ENCODE measurements around the gene ESPN.
"Not testable (repeated sequence)": the region's sequence is repeated elsewhere in the genome, so short reads cannot be mapped to it uniquely, and the experiment has no call there.

The ESPN gene

GRCh38 chr1:6485168-6486101 is 60.9 kb downstream of the ESPN start:
- DNase-seq (ENCODE audit: low read depth in 2 of 2), result no peak

DNA sequence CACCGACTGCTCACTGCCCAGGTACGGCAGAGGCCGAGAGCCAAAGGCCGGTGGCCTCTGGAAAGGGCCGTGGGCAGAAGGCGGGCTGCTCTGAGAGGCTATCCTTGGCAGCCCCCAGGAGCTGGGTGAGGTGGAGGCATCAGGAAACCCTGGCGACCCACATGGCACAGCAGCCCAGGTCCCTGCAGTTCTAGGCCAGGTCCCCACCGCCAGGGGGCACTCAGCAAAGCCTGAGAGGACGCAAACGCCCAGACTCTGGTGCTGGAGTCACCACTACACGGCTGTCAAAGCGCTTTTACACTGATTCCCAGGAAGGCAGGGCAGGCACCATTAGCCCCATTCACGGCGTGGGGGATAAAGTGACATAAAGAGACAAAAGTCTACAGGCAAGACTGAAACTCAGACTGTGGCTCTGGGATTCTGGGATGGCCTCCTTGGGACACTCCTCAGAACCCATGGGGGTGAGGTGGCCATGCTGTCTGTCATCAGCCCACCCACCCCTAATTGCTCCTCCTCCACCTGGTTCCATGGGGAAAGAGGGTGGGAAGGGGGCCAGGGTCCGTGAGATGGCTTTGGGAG is 61.9 kb downstream of the ESPN start:
- peak; percentile 71 to 80 for DNase-seq (ENCODE audit: low read depth in 2 of 2)

- DNase-seq (ENCODE audit: low read depth in 2 of 2), result no peak
These were observed 63.4 kb downstream of the ESPN start for GRCh38 chr1:6487804-6488484.

- DNase-seq (ENCODE audit: low read depth in 2 of 2), result no peak
These were observed 64.2 kb downstream of the ESPN start for GRCh38 chr1:6488602-6489382.

- DNase-seq (ENCODE audit: low read depth in 2 of 2), result no peak
These were observed 64.8 kb downstream of the ESPN start for GRCh38 chr1:6489383-6489765.

- peak; percentile 48 to 59 for DNase-seq (ENCODE audit: low read depth in 2 of 2)
These were observed 65.2 kb downstream of the ESPN start for GRCh38 chr1:6489799-6490180.

DNA sequence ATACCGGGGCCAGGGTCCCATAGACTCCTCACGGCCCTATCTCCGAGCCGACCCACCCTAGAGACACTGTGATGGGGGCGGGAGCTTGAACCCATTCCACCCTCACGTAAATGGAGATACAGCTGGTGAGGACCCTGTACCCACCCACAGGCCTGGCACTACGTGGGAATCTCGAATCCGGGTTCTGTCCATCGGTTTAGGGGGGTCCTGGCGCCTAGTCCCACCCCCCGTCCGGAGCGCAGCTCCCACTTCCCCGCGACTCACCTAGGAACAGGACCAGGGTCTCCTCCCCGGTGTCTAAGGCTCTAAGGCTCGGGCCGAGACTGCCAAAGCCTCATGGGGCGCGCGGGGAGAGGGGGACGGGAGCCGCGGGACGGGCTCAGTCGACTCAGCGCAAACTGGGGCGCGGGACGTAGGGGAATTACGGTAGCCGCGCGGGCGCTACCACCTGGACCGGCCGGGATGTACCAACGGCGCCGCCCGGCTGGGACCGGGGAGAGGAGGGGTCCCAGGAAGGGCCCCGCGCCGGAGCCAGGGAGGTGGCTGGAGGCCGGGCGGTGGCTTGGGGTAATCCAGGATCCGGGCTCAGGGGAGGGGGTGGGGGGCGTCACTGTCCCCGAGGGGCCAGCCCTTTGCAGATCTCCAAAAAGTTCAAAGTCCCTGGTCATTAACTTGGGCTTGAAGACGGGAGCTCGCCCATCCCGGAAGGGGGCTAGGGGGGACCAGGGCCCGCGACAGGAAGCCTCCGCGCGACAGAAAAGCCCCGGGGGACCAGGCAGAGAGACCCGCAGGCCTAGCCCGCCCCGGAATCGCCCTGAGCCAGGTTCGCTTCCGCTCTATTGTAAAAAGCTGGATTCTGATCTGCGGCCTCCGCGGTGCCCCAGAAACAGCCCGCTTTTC is 65.9 kb downstream of the ESPN start:
- DNase-seq (ENCODE audit: low read depth in 2 of 2), result no peak

DNA sequence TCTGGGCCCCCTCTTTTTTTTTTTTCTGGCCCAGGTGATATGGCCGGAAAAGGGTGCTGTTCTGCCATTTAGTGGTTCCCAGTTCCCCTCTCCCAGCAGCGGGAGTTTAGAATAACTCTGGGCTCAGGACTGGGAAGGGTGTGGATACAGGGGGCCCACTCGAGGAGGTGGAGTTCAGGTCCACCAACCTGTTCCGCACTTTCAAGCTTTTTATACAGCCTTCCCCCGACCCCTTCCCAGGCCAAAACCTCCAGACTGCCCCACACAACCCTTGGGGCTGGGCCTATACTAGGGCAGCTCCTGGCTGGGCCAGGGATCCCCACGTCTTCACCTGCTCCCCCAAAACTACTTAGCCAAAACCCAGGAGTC is 66.5 kb downstream of the ESPN start:
- DNase-seq (ENCODE audit: low read depth in 2 of 2), result no peak

DNA sequence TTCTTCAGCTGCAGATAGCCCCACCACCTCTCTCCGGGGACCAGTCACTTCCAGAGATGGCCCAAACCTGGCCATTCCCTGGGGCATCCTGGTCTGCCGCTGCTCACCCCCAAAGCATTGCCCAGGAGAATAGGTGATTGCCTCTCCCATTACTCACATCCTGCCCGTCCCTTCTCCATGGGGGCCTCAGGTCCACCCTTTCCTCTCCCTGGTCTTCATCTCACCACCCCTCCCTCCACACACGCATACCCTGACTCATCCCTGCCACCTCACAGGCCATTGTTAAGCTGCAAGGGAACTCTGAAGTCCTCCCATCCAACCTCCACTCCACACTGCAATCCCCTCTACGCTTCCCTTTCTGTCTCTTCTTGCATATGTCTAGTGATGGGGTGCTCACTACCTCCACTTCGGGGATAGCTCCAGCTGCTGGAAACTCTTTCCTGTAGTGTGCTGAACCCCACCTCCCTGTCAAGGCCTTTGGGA is 66.9 kb downstream of the ESPN start, which contains the start of gene PLEKHG5:
Gene PLEKHG5 (minus strand): TSS at position 188 of the 483 bp plus-strand sequence. CDS start 14,096 bp downstream, outside the sequence.
- no peak for DNase-seq (ENCODE audit: low read depth in 2 of 2)

- DNase-seq (ENCODE audit: low read depth in 2 of 2), result no peak
These were observed 67.4 kb downstream of the ESPN start for GRCh38 chr1:6491966-6492365.

DNA sequence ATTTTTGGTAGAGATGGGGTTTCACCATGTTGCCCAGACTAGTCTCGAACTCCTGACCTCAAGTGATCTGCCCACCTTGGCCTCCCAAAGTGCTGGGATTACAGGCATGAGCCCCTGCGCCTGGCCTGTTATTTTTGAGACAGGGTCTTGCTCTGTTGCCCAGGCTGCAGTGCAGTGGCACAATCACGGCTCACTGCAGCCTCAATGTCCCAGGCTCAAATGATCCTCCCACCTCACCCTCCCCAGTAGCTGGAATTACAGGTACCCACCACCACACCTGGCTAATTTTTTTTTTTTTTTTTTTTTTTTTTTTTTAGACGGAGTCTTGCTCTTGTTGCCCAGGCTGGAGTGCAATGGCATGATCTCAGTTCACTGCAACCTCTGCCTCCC is 69.3 kb downstream of the ESPN start:
- DNase-seq (ENCODE audit: low read depth in 2 of 2), result not testable (repeated sequence)

- DNase-seq (ENCODE audit: low read depth in 2 of 2), result no peak
These were observed 70.1 kb downstream of the ESPN start for GRCh38 chr1:6494627-6495026.

- DNase-seq (ENCODE audit: low read depth in 2 of 2), result no peak
These were observed 70.5 kb downstream of the ESPN start for GRCh38 chr1:6495041-6495441.

GRCh38 chr1:6495540-6496364 is 71.2 kb downstream of the ESPN start:
- no peak for DNase-seq (ENCODE audit: low read depth in 2 of 2)

GRCh38 chr1:6496365-6496721 is 71.8 kb downstream of the ESPN start:
- no peak for DNase-seq (ENCODE audit: low read depth in 2 of 2)

GRCh38 chr1:6496890-6497214 is 72.3 kb downstream of the ESPN start:
- no peak for DNase-seq (ENCODE audit: low read depth in 2 of 2)

DNA sequence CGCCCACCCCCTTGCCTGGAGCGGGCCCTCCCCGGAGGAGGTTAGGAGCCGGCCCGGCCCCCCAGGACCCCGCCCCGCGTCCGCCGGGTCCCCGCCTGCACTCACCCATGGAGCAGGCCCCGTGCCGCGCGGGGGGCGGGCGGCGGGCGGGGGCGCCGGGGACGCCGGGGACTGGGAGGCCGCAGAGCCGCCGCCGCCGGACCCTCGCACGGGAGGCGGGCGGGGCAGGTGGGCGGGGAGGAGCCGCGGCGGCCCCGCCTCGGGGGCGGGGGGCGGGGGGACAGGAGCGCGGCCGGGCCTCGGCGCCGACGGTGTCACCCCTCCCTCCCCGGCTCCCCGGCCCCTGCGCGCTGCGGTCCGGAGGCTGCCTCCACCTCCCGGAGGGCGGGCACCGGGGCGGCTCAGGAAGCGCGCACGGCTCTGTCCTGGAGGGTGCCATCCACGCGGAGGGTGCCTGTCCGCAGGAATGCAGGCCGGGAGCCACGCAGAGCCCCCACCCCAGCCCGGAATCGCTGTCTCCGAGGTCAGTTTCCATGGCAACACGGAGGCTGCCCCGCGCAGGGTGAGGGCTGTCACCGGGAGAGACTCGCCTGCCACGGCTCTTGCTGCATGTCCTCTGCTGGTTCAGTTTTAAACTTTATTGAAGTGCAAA is 72.8 kb downstream of the ESPN start:
- no peak for DNase-seq (ENCODE audit: low read depth in 2 of 2)

GRCh38 chr1:6497867-6498575 is 73.4 kb downstream of the ESPN start:
- no peak for DNase-seq (ENCODE audit: low read depth in 2 of 2)

DNA sequence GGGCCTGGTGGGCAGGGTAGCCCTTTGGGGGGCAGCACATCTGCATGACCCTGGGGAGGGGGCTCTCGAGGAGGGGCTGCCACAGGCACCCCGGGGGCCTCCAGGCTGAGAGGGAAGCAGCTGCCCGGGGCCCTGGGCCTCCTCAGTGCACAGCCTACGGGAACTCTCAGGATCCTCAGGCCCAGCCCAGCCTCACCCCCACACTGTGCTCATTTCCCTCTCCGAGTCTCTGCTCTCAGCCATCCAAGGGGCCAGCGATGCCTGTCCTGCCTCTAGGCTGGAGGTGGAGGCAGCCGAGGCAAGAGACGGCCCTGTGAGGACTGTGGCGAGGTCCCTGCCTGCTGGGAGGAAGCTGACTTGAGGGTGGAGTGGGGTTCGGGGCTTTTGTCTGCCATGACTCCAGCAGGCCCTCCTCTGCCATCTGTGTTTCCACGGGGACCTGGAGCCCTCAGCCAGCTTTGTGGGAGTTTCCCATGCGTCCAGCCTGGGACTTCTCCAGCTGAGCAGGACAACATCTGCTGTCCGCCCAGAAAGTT is 74.1 kb downstream of the ESPN start:
- no peak for DNase-seq (ENCODE audit: low read depth in 2 of 2)
